ENCODE results near the gene BUD13.

The BUD13 gene

DNA sequence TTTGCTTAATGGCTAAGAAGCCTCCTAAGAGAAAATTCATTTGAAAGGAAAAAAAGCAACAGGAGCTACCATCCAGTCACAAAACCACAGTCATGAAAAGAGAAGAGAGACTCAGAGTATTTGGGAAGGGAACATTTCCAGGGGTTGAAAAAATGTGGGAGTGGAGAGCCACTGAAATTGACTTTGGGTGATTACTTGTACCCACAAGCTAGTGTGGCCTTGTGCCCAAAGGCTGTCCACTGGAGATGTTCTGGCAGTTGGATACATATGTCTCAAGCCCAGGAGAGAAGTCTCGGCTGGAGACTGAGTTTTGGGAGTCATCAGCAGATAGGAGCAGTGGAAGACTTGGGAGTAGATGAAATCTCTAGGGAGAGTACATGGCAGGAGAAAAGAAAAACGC lies 22.1 kb upstream of the BUD13 start (continued):
- TF ChIP-seq, protein P1, sequence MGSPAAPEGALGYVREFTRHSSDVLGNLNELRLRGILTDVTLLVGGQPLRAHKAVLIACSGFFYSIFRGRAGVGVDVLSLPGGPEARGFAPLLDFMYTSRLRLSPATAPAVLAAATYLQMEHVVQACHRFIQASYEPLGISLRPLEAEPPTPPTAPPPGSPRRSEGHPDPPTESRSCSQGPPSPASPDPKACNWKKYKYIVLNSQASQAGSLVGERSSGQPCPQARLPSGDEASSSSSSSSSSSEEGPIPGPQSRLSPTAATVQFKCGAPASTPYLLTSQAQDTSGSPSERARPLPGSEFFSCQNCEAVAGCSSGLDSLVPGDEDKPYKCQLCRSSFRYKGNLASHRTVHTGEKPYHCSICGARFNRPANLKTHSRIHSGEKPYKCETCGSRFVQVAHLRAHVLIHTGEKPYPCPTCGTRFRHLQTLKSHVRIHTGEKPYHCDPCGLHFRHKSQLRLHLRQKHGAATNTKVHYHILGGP (tag by site-specific recombination; IDR thresholded peaks at IDR 0.05) = no peak
- TF ChIP-seq, protein P2, sequence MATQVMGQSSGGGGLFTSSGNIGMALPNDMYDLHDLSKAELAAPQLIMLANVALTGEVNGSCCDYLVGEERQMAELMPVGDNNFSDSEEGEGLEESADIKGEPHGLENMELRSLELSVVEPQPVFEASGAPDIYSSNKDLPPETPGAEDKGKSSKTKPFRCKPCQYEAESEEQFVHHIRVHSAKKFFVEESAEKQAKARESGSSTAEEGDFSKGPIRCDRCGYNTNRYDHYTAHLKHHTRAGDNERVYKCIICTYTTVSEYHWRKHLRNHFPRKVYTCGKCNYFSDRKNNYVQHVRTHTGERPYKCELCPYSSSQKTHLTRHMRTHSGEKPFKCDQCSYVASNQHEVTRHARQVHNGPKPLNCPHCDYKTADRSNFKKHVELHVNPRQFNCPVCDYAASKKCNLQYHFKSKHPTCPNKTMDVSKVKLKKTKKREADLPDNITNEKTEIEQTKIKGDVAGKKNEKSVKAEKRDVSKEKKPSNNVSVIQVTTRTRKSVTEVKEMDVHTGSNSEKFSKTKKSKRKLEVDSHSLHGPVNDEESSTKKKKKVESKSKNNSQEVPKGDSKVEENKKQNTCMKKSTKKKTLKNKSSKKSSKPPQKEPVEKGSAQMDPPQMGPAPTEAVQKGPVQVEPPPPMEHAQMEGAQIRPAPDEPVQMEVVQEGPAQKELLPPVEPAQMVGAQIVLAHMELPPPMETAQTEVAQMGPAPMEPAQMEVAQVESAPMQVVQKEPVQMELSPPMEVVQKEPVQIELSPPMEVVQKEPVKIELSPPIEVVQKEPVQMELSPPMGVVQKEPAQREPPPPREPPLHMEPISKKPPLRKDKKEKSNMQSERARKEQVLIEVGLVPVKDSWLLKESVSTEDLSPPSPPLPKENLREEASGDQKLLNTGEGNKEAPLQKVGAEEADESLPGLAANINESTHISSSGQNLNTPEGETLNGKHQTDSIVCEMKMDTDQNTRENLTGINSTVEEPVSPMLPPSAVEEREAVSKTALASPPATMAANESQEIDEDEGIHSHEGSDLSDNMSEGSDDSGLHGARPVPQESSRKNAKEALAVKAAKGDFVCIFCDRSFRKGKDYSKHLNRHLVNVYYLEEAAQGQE (tag by site-specific recombination; IDR thresholded peaks at IDR 0.05) = no peak

DNA sequence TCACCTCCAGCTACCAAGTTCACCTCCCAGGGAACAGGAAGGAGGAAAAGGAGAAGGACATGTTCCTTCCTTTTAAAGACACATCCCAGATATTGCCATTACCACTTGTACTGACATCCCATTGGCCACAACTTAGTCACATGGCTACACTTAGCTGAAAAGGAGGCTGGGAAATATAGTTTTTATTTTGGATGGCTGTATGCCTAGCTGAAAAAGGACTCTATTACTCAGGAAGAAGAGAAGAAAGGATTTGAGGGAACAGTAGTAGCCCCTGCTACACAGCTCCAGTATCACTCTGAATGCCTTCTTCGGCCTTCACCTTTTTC lies 20.9 kb upstream of the BUD13 start:
- POLR2A ChIA-PET = interaction anchor here (1.2 kb wide), 1 partner anchor 385 kb away, joined by 4 read pairs; the partner anchor contains the start of gene SIDT2
- H3K4me1 ChIP-seq (ENCODE audit: control insufficient read depth, insufficient read depth, low read length) = no peaks in the 10 kb centered on the region
- no peaks in the 10 kb centered on the region for H3K9me3 ChIP-seq (ENCODE audit: control insufficient read depth, insufficient read depth, low read depth, low read length)
- no peaks in the 10 kb centered on the region for H3K36me3 ChIP-seq (ENCODE audit: control insufficient read depth in 2 of 2, insufficient read depth in 1 of 2, low read length in 2 of 2)
- no peak overlapping the region for H3K4me3 ChIP-seq (ENCODE audit: low read depth, low read length)
- CTCF ChIA-PET = interaction anchor here (0.7 to 6.9 kb wide), 5 partner anchors 19 to 312 kb away, joined by 3 to 118 read pairs (median 4); partner anchors contain the start of gene APOA1
- TF ChIP-seq, protein P3, sequence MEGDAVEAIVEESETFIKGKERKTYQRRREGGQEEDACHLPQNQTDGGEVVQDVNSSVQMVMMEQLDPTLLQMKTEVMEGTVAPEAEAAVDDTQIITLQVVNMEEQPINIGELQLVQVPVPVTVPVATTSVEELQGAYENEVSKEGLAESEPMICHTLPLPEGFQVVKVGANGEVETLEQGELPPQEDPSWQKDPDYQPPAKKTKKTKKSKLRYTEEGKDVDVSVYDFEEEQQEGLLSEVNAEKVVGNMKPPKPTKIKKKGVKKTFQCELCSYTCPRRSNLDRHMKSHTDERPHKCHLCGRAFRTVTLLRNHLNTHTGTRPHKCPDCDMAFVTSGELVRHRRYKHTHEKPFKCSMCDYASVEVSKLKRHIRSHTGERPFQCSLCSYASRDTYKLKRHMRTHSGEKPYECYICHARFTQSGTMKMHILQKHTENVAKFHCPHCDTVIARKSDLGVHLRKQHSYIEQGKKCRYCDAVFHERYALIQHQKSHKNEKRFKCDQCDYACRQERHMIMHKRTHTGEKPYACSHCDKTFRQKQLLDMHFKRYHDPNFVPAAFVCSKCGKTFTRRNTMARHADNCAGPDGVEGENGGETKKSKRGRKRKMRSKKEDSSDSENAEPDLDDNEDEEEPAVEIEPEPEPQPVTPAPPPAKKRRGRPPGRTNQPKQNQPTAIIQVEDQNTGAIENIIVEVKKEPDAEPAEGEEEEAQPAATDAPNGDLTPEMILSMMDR (tag by site-specific recombination; IDR thresholded peaks at IDR 0.05) = no peak
- TF ChIP-seq, protein P4, sequence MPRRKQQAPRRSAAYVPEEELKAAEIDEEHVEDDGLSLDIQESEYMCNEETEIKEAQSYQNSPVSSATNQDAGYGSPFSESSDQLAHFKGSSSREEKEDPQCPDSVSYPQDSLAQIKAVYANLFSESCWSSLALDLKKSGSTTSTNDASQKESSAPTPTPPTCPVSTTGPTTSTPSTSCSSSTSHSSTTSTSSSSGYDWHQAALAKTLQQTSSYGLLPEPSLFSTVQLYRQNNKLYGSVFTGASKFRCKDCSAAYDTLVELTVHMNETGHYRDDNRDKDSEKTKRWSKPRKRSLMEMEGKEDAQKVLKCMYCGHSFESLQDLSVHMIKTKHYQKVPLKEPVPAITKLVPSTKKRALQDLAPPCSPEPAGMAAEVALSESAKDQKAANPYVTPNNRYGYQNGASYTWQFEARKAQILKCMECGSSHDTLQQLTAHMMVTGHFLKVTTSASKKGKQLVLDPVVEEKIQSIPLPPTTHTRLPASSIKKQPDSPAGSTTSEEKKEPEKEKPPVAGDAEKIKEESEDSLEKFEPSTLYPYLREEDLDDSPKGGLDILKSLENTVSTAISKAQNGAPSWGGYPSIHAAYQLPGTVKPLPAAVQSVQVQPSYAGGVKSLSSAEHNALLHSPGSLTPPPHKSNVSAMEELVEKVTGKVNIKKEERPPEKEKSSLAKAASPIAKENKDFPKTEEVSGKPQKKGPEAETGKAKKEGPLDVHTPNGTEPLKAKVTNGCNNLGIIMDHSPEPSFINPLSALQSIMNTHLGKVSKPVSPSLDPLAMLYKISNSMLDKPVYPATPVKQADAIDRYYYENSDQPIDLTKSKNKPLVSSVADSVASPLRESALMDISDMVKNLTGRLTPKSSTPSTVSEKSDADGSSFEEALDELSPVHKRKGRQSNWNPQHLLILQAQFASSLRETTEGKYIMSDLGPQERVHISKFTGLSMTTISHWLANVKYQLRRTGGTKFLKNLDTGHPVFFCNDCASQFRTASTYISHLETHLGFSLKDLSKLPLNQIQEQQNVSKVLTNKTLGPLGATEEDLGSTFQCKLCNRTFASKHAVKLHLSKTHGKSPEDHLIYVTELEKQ (tag by site-specific recombination; IDR thresholded peaks at IDR 0.05; ENCODE audit: borderline replicate concordance) = no peak
- no peak for TF ChIP-seq ZNF585B (tag by site-specific recombination; IDR thresholded peaks at IDR 0.05)
- TF ChIP-seq ZNF544 (tag by site-specific recombination; IDR thresholded peaks at IDR 0.05) = no peak
- no peak for TF ChIP-seq ZNF76 (tag by site-specific recombination; IDR thresholded peaks at IDR 0.05; ENCODE audit: borderline replicate concordance, low read depth)
- H3K27ac ChIP-seq (ENCODE audit: extremely low read depth, low read depth, low read length) = no peak overlapping the region

DNA sequence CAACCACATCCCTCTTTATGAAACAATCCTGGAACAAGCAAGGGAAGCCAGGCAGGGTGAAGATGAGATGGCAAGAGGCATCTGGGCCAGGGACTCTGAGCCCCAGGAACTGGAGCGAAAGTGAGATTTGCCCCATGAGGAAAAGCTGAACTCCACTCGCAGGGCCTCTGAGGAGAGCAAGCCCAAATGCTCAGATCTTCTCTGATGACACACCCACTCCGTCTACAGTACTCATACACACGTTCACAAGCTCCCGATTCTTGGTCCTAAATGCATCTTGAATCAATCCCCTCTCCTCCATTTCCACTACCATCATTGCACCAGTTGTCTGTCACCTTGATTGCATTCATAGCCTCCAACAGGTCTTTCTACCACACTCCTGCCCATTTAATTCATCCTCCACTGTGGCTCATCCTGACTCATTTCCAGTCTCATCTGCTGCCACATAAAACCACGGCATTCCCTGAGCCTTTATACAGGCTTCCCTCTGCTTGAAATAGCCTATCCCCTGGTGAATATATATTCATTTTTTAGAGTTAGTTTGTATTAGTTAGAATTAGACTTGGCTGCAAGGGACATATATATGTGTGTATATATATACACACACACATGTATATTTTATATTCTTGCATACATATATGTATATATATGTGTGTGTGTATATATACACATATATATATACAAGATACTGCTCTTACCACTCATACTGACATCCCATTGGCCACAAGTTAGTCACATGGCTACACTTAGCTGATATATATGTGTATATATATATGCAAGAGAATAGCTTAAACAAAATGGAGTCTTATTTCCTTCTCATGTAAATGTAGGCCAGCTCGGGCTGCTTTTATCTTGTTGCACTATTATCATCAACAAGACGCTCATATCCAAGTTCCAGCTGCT lies 20.3 kb upstream of the BUD13 start:
- H3K9me3 ChIP-seq (ENCODE audit: control insufficient read depth, insufficient read depth, low read depth, low read length) = no peaks in the 10 kb centered on the region
- H3K27ac ChIP-seq (ENCODE audit: extremely low read depth, low read depth, low read length) = no peak overlapping the region
- H3K4me1 ChIP-seq (ENCODE audit: control insufficient read depth, insufficient read depth, low read length) = no peaks in the 10 kb centered on the region
- H3K4me3 ChIP-seq (ENCODE audit: low read depth, low read length) = no peak overlapping the region
- ChIA-PET POLR2A (interaction anchor here (1.2 kb wide), 1 partner anchor 385 kb away, joined by 4 read pairs; the partner anchor contains the start of gene SIDT2), CTCF (interaction anchor here (0.7 to 6.9 kb wide), 7 partner anchors 20 to 434 kb away, joined by 3 to 118 read pairs (median 4); partner anchors contain the start of gene APOA1)
- no peaks in the 10 kb centered on the region for H3K36me3 ChIP-seq (ENCODE audit: control insufficient read depth in 2 of 2, insufficient read depth in 1 of 2, low read length in 2 of 2)
- no peak for TF ChIP-seq ZNF266 (tag by site-specific recombination; IDR thresholded peaks at IDR 0.05; ENCODE audit: low read depth)
- TF ChIP-seq, protein P5, sequence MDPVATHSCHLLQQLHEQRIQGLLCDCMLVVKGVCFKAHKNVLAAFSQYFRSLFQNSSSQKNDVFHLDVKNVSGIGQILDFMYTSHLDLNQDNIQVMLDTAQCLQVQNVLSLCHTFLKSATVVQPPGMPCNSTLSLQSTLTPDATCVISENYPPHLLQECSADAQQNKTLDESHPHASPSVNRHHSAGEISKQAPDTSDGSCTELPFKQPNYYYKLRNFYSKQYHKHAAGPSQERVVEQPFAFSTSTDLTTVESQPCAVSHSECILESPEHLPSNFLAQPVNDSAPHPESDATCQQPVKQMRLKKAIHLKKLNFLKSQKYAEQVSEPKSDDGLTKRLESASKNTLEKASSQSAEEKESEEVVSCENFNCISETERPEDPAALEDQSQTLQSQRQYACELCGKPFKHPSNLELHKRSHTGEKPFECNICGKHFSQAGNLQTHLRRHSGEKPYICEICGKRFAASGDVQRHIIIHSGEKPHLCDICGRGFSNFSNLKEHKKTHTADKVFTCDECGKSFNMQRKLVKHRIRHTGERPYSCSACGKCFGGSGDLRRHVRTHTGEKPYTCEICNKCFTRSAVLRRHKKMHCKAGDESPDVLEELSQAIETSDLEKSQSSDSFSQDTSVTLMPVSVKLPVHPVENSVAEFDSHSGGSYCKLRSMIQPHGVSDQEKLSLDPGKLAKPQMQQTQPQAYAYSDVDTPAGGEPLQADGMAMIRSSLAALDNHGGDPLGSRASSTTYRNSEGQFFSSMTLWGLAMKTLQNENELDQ (tag by site-specific recombination; IDR thresholded peaks at IDR 0.05; ENCODE audit: low read depth) = no peak
- TF ChIP-seq ZNF544 (tag by site-specific recombination; IDR thresholded peaks at IDR 0.05) = no peak
- no peak for TF ChIP-seq ZNF112 (tag by site-specific recombination; IDR thresholded peaks at IDR 0.05)
- TF ChIP-seq ZNF473 (tag by site-specific recombination; IDR thresholded peaks at IDR 0.05) = no peak
- TF ChIP-seq ZNF843 (tag by site-specific recombination; IDR thresholded peaks at IDR 0.05) = no peak
- TF ChIP-seq, protein P6, sequence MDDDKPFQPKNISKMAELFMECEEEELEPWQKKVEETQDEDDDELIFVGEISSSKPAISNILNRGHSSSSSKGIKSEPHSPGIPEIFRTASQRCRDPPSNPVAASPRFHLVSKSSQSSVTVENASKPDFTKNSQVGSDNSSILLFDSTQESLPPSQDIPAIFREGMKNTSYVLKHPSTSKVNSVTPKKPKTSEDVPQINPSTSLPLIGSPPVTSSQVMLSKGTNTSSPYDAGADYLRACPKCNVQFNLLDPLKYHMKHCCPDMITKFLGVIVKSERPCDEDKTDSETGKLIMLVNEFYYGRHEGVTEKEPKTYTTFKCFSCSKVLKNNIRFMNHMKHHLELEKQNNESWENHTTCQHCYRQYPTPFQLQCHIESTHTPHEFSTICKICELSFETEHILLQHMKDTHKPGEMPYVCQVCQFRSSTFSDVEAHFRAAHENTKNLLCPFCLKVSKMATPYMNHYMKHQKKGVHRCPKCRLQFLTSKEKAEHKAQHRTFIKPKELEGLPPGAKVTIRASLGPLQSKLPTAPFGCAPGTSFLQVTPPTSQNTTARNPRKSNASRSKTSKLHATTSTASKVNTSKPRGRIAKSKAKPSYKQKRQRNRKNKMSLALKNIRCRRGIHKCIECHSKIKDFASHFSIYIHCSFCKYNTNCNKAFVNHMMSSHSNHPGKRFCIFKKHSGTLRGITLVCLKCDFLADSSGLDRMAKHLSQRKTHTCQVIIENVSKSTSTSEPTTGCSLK (tag by site-specific recombination; IDR thresholded peaks at IDR 0.05) = no peak
- no peak for TF ChIP-seq ZNF791 (tag by site-specific recombination; IDR thresholded peaks at IDR 0.05)
- no peak for TF ChIP-seq ZNF701 (tag by site-specific recombination; IDR thresholded peaks at IDR 0.05)
